Nucleus accumbens (tissue), 56 donors: ENCODE data around the gene SPTY2D1.
"Not testable (repeated sequence)": the region's sequence is repeated elsewhere in the genome, so short reads cannot be mapped to it uniquely, and the experiment has no call there.

Experiments used
- DNase-seq, 56 donors: peaks; one replicate each; lab custom pipeline; 2025; lab: John Stamatoyannopoulos, UW

SPTY2D1 gene

DNA sequence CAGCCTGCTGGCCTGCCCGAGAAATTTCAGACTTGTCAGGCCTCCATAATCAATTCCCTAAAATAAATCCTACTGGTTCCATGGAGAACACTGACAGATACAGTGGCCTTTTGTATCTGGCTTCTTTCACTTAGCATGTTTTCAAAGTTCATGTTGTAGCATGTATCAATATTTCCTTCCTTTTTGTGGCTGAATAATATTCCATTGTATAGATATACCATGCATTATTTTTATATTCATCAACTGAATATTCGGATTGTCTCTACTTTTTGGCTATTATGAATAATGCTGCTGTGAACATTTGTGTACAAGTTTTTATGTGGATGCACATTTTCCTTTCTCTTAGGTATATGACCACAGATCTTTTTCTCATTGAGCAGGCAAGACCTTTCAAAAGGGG is 10.4 kb downstream of the SPTY2D1 start:
- no peak for DNase-seq

- DNase-seq = no peak
These were observed 15.7 kb downstream of the SPTY2D1 start for GRCh38 chr11:18618342-18619025.

GRCh38 chr11:18617688-18618341 is 16.3 kb downstream of the SPTY2D1 start:
- no peak for DNase-seq

GRCh38 chr11:18615628-18616392 is 18.3 kb downstream of the SPTY2D1 start:
- no peak for DNase-seq

- DNase-seq = no peak
These were observed 19.5 kb downstream of the SPTY2D1 start for GRCh38 chr11:18614667-18615066.

GRCh38 chr11:18612394-18612793 is 21.7 kb downstream of the SPTY2D1 start:
- no peak for DNase-seq

DNA sequence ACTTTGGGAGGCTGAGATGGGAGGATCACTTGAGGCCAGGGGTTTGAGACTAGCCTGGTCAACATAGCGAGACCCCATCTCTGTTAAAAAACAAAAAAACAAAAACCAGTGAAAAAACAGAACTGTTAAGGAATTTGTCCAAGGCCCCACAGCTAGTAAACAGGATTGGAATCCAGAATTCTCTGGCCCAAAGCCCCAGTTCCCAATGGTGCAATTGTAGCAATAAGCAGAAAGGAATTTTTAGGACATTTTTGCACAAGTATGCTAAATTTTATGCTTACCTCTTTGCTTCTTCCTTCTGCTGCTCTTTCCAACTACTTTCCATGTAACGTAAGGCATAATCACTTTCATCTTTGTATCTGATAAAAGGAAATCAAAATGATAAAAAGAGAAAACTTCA is 22.9 kb downstream of the SPTY2D1 start:
- no peak for DNase-seq

- DNase-seq = no peak
These were observed 25.8 kb downstream of the SPTY2D1 start for GRCh38 chr11:18608376-18608775.

DNA sequence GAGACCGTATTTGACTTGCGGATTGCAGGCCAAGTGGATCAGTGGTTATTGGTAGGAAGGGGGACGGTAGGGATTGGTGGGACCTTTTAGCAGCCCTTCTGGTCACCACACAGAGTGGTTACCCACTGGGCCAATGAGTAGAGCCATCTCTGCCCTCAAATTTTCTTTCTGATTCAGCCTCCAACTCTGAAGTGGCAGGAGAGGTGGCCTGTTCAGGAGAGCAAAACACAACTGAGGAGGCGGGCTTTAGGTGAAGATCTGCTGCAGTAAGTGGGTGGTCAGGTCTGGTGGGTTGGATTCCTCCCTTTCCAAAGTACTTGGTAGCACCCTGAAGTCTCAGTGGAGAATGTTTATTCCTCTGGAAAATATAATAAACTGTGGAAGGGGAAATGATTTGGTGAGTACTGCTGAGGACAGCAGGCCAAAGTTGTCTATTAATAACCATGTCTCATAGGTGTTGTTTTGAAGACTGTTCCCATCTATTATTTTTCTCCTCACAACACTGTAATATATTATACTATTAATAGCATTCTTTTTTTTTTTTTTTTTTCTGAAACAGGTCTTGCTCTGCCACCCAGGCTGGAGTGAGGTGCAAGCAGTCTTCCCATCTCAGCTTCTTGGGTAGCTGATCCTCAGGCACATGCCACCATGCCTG is 33.1 kb downstream of the SPTY2D1 start:
- no peak for DNase-seq

- no peak for DNase-seq
These were observed 34.4 kb downstream of the SPTY2D1 start, which contains the start of gene MISFA for GRCh38 chr11:18599739-18600230. TSS of gene MISFA (plus strand) at chr11:18599789. CDS start at chr11:18599929, 140 bp downstream.

DNA sequence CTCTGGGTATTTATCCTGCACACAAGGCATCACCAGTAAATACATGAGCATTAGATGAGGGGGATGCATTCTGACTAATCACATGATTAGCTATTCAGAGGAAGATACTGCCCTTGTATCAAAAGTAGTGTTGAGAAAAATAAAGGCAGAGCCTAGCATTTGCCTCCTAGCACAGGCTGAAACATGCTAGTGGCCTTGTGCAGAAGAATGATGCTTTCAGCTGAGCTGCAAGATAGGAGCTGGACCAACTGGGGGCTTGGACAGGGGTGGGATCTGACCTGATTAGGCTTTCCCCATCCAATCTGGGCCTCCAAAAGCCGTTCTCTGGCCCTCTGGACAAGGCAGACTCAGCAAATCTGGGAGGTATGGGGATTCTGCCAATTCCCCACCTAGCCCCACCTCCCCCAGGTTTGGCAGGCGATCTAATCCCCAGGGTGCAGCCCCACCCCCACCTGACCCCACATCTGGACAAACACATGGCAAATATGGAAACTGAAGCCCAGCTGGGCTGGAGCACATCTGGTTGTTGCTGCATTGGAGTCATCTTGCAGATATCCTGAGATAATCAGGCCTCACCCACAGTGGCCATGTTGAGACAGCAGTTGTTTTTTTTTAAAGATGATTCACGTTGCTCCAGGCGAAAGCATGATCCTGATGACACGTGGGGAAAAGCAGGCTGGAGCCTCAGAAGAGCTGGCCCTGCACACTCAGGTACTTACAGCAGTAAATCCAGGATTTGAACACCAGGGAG is 39.0 kb downstream of the SPTY2D1 start:
- no peak for DNase-seq

GRCh38 chr11:18594088-18594487 is 40.1 kb downstream of the SPTY2D1 start:
- DNase-seq = not testable (repeated sequence)

DNA sequence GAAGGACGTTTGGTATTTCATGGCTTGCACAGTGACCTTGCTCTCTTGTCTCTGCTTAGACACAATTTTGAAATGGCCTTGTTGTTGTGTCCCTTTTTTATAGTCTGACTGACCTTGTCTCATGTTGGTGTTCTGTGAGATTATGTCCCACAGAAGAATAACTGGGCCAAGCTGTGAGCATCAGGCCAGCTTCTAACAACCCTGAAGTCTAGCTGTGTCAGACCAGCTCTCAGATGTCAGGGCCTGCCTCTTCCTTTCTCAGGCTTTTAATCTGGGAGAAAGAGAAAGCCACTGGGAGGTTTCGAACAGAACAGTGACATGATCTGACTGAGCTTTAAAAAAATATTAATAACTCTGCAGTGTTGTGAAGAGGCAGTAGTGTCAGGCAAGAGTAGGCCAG is 43.6 kb downstream of the SPTY2D1 start:
- peak in 1 of 56 donors; percentile 6 for DNase-seq

- DNase-seq = peak in 55 of 56 donors; percentile 49 to 91 (median 81)
These were observed 45.6 kb downstream of the SPTY2D1 start, which contains the start of gene UEVLD for GRCh38 chr11:18588297-18589252. TSS of gene UEVLD (minus strand) at chr11:18588734. CDS start at chr11:18588654, 80 bp downstream.

DNA sequence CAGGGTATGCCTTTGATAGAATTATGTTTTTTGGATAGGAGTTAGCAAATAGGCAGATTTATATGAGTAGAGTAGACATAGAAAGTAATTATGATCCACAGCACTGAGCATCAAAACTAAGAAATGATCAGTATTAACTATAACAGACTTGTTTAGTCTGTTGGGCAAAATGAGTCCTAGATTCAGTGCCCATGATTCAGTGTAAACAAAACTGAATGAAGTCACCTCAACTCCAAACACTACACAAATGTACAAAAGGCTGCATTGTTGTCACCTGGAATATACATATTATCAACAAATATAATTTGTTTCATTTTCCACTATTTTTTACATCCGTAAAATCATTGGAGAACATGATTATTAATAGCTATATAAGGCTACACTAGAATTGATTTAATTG is 52.3 kb downstream of the SPTY2D1 start:
- no peak for DNase-seq

DNA sequence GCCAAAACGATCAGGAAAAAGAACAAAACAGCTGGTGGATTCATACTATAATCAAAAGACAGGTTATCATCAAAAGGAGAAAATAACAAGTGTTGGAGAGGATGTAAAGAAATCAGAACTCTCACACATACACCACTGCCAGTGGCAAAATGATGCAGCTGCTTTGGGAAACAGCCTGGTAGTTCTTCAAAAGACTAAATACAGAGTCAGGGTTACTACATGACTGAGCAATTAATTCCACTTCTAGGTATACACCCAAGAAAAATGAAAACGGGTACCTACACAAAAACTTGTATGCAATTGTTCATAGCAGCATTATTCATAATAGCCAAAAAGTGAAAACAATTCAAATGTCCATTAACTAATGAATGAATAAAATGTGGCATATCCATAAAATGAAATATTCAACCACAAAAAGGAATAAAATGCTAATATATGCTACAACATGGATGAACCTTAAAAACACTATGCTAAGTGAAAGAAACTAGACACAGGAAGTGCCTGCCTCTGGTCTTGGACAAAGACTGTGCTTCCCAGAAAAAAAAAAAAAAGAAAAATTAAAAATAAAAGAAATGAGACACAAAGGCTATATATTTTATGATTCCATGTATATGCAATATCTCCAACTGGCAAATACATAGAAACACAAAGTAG is 53.9 kb downstream of the SPTY2D1 start:
- DNase-seq = no peak

DNA sequence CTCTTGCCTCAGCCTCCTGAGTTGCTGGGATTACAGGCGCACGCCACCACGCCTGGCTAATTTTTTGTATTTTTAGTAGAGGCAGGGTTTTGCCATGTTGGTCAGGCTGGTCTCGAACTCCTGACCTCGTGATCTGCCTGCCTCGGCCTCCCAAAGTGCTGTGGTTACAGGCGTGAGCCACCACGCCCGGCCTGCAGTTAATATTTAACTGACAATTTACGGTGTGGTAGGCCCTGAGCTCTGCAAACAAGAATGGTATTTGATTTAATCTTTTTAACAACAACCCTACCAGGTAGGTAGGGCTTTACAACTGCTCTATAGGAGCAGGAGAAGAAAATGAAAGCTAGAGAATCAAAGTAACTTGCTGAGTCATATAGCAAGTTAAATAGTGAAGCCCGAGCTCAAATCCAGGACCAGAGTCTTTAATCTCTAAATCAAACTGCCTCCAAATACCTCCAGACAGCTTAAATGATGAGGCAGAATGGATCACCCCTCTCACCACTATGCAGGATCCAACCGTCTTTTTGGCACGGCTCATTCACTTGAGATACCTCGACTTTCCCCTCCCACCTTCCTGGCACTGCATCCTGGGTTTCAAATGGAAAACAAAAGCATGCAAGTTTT is 55.1 kb downstream of the SPTY2D1 start:
- no peak for DNase-seq

- no peak for DNase-seq
These were observed 58.8 kb downstream of the SPTY2D1 start for GRCh38 chr11:18575361-18575760.
